A549 (cell line): ENCODE results near the gene KLHL13.

Experiments used
- CEBPB ChIP-seq, 2 experiments: fragments of >200 bp in 1 of 2; sonication (Bioruptor Twin) in 1 of 2; formaldehyde crosslinking in 1 of 2; IDR thresholded peaks; 2 replicates each; pipeline ENCODE4 v1.6.1; 2012 to 2016
- CTCF ChIP-seq: fragments of >200 bp; sonication (Bioruptor Twin); formaldehyde crosslinking; IDR thresholded peaks from 3 replicates; pipeline ENCODE4 v1.5.1; 2016
- ELK1 ChIP-seq: fragments of 150-350 bp; IDR thresholded peaks from 2 replicates; pipeline ENCODE4 v1.6.1; 2014; ENCODE audit warnings: low read depth, mild to moderate bottlenecking, low read length
- EP300 ChIP-seq, 2 experiments: fragments of >200 bp; sonication (Bioruptor Twin); formaldehyde crosslinking; IDR thresholded peaks; 2 replicates in 1 of 2; 3 replicates in 1 of 2; pipeline ENCODE4 v1.6.1; 2016 to 2017
- HDAC2 ChIP-seq: fragments of 200-600 bp; sonication (generic); IDR thresholded peaks from 2 replicates; pipeline ENCODE4 v1.6.1; 2016
- PBX3 ChIP-seq: IDR thresholded peaks from 2 replicates; pipeline ENCODE4 v1.6.1; 2012
- POLR2A ChIP-seq: IDR thresholded peaks from 2 replicates; pipeline ENCODE4 v1.6.1; 2012; ENCODE audit warnings: mild to moderate bottlenecking, low read length
- POLR2AphosphoS2 ChIP-seq: conservative IDR thresholded peaks from 2 replicates; pipeline ENCODE4 v1.6.1; 2012; ENCODE audit warnings: low read length, improper control_type of control experiment, inconsistent platforms
- RCOR1 ChIP-seq: fragments of 150-350 bp; IDR thresholded peaks from 2 replicates; pipeline ENCODE4 v1.6.1; 2014; ENCODE audit warnings: antibody characterized with exemption, low read length, low read depth
- RNF2 ChIP-seq: fragments of 200-600 bp; sonication (generic); IDR thresholded peaks from 2 replicates; pipeline ENCODE4 v1.6.1; 2016; ENCODE audit warnings: low read depth, mild to moderate bottlenecking, antibody characterized with exemption, moderate library complexity, borderline replicate concordance
- SMC3 ChIP-seq: fragments of >200 bp; sonication (Bioruptor Twin); formaldehyde crosslinking; IDR thresholded peaks from 3 replicates; pipeline ENCODE4 v1.6.1; 2018; ENCODE audit warnings: inconsistent platforms
- TP53 ChIP-seq: fragments of 250-450 bp; sonication (Bioruptor Pico); IDR thresholded peaks from 2 replicates; pipeline ENCODE4 v1.5.0; 2021; ENCODE audit warnings: mild to moderate bottlenecking, moderate library complexity
- USF2 ChIP-seq: fragments of 450-650 bp; IDR thresholded peaks from 2 replicates; pipeline ENCODE4 v1.6.1; 2014; ENCODE audit warnings: antibody characterized with exemption

GRCh38 chrX:117995378-117995777, 121.2 kb downstream of the KLHL13 start:
- TF ChIP-seq CTCF, result no peak
- no peak for TF ChIP-seq SMC3
- no peak for TF ChIP-seq ELK1
- no peak for TF ChIP-seq POLR2AphosphoS2
- peak; percentile 31 to 64; a peak in 3 of 4 replicates for TF ChIP-seq CEBPB (IDR thresholded peaks at IDR 0.05)
- TF ChIP-seq POLR2A, result no peak
- no peak for TF ChIP-seq EP300 (IDR thresholded peaks at IDR 0.05)
- no peak for TF ChIP-seq RNF2
- no peak for TF ChIP-seq RCOR1
- no peak for TF ChIP-seq PBX3
- TF ChIP-seq USF2, result no peak
- no peak for TF ChIP-seq HDAC2
- no peak for TF ChIP-seq TP53 (CRISPR knock-in tag)
